Activated CD4-positive, alpha-beta T cell treated with anti-CD3 and anti-CD28 coated beads, Interleukin-10, Interleukin-2, amounts not matched to agents 100 ng/mL and 50 ng/mL, durations not matched to agents 16 hours and 8 hours (primary cell): ENCODE results near the gene ZNF385A.
A peak's percentile ranks its signal among the peaks of the same experiment; 100 is the strongest.

Experiments
- DNase-seq: peaks from one replicate; pipeline ENCODE4 v3.0.0-alpha.2; 2020

ZNF385A gene

GRCh38 chr12:54415221-54415929 is 30.8 kb upstream of the ZNF385A start:
- DNase-seq = no peak

- peak; percentile 83 for DNase-seq
Observed at GRCh38 chr12:54413284-54414190, 29.0 kb upstream of the ZNF385A start.

- DNase-seq = peak; percentile 33
Observed at GRCh38 chr12:54412786-54413185, 28.3 kb upstream of the ZNF385A start.

- DNase-seq = no peak
Observed at GRCh38 chr12:54412348-54412747, 27.8 kb upstream of the ZNF385A start.

- DNase-seq = peak; percentile 75
Observed at GRCh38 chr12:54411391-54412241, 27.1 kb upstream of the ZNF385A start.

- no peak for DNase-seq
Observed at GRCh38 chr12:54409267-54409666, 24.7 kb upstream of the ZNF385A start.

GRCh38 chr12:54407183-54407905 is 22.8 kb upstream of the ZNF385A start:
- no peak for DNase-seq

GRCh38 chr12:54405573-54405972 is 21.0 kb upstream of the ZNF385A start:
- DNase-seq = no peak

- DNase-seq = no peak
Observed at GRCh38 chr12:54405106-54405505, 20.6 kb upstream of the ZNF385A start.

GRCh38 chr12:54404061-54405004 is 19.8 kb upstream of the ZNF385A start:
- DNase-seq = peak; percentile 59

GRCh38 chr12:54401119-54401518 is 16.6 kb upstream of the ZNF385A start:
- no peak for DNase-seq

- DNase-seq = peak; percentile 88
Observed at GRCh38 chr12:54398995-54399793, 14.7 kb upstream of the ZNF385A start.

- no peak for DNase-seq
Observed at GRCh38 chr12:54398218-54398617, 13.7 kb upstream of the ZNF385A start.

- DNase-seq = no peak
Observed at GRCh38 chr12:54397157-54397556, 12.6 kb upstream of the ZNF385A start.

- no peak for DNase-seq
Observed at GRCh38 chr12:54395545-54395944, 11.0 kb upstream of the ZNF385A start.

GRCh38 chr12:54394986-54395385 is 10.5 kb upstream of the ZNF385A start:
- DNase-seq = no peak

GRCh38 chr12:54394281-54394719 is 9.8 kb upstream of the ZNF385A start:
- DNase-seq = peak; percentile 49

GRCh38 chr12:54393743-54394142 is 9.2 kb upstream of the ZNF385A start:
- DNase-seq = no peak

GRCh38 chr12:54393207-54393609 is 8.7 kb upstream of the ZNF385A start:
- no peak for DNase-seq

- no peak for DNase-seq
Observed at GRCh38 chr12:54392485-54393206, 8.1 kb upstream of the ZNF385A start.
